HG02970 (cell line): ENCODE measurements around the gene SPHK1.
"Not testable (repeated sequence)": the region's sequence is repeated elsewhere in the genome, so short reads cannot be mapped to it uniquely, and the experiment has no call there.

Source experiments
- ATAC-seq: cut with Tn5 transposase; IDR thresholded peaks from one replicate; pipeline ENCODE4 v1.9.1; 2021; ENCODE audit warnings: mild to moderate bottlenecking, moderate library complexity, moderate number of reproducible peaks; ENCODE audit not compliant: unreplicated experiment, low FRiP score

Gene SPHK1

DNA sequence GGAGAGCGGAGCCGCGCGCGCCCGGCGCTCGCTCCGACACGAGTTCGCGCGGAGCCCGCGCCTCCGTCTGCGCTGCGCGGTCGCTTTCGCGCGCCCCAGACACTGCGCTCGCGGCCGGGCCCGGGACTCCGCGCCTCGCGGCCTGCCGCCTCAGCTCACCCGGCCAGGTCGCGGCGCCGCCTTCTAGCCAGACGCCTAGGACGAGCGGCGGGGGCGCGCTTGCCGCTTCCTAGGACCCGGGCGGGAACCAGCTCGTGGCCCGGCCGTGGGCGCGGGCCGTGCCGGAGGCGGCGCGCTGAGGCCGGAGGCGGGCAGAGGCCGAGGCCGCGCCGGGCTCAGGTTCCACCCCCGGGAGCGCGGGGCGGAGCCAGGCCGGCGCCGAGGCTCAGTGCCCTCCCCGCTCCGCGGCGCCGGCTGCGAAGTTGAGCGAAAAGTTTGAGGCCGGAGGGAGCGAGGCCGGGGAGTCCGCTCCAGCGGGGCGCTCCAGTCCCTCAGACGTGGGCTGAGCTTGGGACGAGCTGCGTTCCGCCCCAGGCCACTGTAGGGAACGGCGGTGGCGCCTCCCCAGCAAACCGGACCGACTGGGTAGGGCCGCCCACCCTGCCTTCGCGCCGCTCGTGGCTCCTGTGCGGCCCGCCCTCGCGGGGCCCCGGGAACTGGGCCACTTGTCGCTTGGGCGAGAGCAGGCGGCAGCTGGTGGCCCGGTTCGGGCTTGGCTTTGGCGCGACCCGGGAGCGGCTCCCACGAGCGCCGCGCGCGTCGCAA, at the start of gene SPHK1:
Gene SPHK1 (plus strand): TSS at position 388 of the 765 bp plus-strand sequence. CDS start 1,036 bp downstream, outside the sequence.
- peak; percentile 54 for ATAC-seq

- ATAC-seq, result no peak
These were observed 48.6 kb upstream of the SPHK1 start for GRCh38 chr17:76335716-76336381.

- ATAC-seq, result no peak
These were observed 47.5 kb upstream of the SPHK1 start for GRCh38 chr17:76336756-76337412.

GRCh38 chr17:76337413-76337777, 47.0 kb upstream of the SPHK1 start:
- ATAC-seq, result no peak

DNA sequence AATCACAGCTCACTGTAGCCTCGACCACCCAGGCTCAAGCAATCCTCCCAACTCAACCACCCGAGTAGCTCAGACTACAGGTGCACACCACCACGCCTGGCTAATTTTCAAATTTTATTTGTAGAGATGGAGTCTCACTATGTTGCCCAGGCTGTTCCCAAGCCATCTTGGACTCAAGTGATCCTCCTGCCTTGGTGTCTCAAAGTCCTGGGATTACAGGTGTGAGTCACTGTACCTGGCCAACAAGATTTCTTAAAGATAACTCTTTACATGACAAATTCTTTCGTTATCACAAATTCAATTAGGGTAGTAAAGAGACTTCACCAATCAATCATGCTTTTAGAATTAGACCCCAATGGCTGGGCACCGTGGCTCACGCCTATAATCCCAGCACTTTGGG, 43.1 kb upstream of the SPHK1 start:
- ATAC-seq, result no peak

GRCh38 chr17:76343106-76343505, 41.3 kb upstream of the SPHK1 start:
- no peak for ATAC-seq

GRCh38 chr17:76345377-76345974, 38.9 kb upstream of the SPHK1 start:
- no peak for ATAC-seq

DNA sequence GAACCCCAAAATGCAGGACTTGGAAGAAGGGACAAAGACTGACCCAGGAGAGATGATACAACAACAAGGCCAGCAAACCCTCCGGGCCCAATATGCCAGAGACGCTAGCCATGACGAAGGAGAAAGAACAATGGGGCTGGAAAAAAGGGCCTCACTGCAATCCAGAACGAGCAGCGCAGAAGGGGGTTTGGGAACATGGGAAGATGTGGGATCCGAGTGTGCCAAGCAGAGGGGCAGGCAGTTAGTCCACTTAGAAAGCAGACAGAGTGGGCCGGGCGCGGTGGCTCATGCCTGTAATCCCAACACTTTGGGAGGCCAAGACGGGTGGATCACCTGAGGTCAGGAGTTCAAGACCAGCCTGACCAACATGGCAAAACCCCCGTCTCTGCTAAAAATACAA, 37.5 kb upstream of the SPHK1 start:
- not testable (repeated sequence) for ATAC-seq

- ATAC-seq, result no peak
These were observed 33.9 kb upstream of the SPHK1 start for GRCh38 chr17:76350463-76350862.

DNA sequence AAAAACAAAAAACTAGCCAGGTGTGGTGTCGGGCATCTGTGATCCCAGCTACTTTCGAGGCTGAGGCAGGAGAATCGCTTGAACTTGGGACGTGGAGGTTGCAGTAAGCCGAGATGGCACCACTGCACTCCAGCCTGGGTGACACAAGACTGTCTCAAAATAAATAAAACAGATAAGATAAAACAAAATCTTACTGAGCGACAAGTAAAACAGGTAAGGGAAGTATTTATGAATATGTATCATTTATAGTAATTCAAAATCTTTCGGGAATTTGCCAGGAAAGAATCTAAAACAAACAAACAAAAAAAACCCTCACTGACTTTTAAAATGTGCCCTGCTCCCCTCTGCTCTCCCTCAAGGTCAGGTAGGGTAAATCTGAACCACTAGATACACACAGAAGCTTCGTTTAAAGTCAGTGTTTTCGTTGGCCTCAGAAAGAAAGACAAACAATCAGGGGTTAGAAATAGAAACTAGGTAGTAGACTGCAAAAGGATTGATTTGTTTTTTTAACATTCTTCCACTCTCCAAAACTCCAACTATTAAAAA, 32.8 kb upstream of the SPHK1 start:
- ATAC-seq, result no peak

DNA sequence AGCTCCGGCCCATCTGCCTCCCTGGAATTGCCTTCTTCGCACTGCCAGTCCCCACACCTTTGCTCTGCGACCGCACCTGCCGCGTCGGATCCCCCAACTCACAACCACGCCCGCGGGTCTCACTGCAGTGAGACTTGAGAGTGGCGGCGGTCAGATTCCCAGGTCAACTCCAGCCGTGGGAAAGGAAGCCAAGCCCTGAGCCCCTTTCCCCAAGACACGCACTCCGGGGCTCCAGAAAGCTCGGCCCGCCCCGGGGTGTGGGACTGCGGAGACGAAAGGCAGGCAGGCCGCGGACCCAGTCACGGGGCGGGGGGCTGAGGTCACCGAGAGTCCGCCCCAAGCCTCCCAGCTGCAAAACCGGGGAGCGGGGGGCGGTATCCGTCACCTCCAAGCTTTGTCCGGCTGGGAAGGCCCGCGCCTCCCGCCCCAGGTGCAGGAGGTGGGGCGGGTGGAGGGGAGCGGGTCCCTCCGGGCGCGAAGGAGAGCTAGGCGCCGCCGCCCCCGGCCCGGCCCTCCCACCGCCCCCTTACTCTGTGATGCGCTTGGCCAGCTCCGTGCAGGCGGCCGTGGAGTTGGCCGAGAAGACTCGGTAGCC, 31.3 kb upstream of the SPHK1 start:
- ATAC-seq, result peak; percentile 2

GRCh38 chr17:76353599-76354316, 30.7 kb upstream of the SPHK1 start, which contains the start of gene PRPSAP1:
TSS of gene PRPSAP1 (minus strand) at chr17:76353916. CDS start at chr17:76353703, 213 bp downstream.
- ATAC-seq, result peak; percentile 84

GRCh38 chr17:76354317-76354729, 30.1 kb upstream of the SPHK1 start:
- ATAC-seq, result no peak

DNA sequence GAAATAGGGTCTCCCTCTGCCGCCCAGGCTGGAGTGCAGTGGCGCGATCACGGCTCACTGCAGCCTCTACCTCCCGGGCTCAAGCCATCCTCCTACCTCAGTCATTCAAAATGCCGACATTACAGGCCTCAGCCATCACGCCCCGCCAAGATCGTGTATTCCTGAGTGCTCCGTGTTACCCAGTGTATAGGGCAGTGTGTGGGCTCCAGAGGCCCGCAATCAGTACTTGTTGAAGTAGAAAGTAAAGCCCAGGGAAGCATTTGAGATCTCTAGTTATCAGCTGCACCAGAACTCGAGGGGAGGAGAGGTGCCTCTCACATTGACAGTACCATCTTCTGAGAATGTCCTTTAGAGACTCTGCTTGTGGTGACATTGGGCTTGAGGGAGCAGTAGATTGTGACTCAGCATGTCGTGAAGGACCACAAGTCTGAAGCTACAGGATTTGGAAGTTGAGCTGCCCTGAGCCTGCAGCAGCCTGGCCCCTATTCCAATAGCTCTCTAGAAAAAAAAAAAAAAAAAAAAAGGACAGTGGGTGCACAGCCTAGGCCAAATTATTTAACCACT, 29.6 kb upstream of the SPHK1 start:
- ATAC-seq, result no peak

- no peak for ATAC-seq
These were observed 27.5 kb upstream of the SPHK1 start for GRCh38 chr17:76356803-76357456.

- no peak for ATAC-seq
These were observed 26.7 kb upstream of the SPHK1 start for GRCh38 chr17:76357597-76358158.

DNA sequence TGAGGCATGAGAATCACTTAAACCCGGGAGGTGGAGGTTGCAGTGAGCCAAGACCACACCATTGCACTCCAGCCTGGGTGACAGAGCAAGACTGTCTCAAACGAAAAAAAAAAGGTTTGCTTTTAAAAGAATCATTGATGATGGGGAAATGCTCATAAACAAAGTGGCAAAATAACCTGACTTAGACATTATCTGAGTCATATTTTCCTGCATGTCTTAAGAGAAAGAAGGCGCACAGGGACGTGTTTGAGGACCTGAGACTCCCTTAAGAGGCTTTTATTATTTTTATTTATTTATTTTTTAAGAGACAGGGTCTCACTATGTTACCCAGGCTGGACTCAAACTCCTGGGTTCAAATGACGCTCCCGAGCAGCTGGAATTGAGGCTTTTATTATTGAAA, 25.0 kb upstream of the SPHK1 start:
- no peak for ATAC-seq

DNA sequence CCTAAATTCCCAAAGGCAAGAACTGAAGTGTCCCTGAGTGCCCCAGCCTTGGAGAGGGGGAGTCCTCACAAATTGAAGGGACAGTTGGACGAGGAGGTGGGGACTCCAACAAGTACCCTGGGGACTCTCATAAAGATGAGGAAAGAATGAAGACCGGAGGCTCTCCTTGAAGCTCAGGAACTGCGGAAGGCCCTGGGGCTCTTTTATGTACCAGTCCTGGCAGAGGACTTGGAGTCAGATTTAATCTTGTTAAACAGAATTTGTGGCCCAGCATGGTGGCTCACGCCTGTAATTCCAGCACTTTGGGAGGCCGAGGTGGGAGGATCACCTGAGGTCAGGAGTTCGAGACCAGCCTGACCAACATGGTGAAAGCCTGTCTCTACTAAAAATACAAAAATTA, 24.6 kb upstream of the SPHK1 start:
- ATAC-seq, result not testable (repeated sequence)

DNA sequence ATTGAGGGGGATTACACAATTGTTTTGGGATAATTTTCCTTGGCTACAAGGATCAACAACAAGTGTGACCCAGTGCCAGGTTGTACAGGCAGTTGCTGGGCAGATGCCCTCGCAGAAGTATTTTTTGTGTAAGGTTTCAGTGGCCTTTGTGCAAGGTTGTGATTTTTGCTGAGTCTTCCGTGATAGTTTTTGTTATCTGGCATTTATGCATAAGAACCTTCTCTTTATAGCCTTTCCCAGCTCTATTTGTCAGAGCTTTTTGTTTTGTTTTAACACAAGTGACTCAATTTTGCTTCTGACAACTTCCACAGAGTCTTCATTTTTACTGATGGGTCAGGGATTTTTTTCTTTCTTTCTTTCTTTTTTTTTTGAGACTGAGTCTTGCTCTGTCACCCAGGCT, 23.9 kb upstream of the SPHK1 start:
- no peak for ATAC-seq
